GM12865 (cell line): Measurements from ENCODE around the gene TAF4B.

Experiments used
- DNase-seq: peaks from one replicate; pipeline ENCODE4 v3.0.0; 2010; ENCODE audit warnings: low read depth
- H3K4me3 ChIP-seq: 2 replicates; pipeline ENCODE4 v1.5.1; 2011; ENCODE audit warnings: mild to moderate bottlenecking, low read depth, low read length, control low read depth
- CTCF ChIP-seq: IDR thresholded peaks from 2 replicates; pipeline ENCODE4 v1.5.1; 2011; ENCODE audit warnings: low read length, control low read depth, low read depth, inconsistent platforms; ENCODE audit not compliant: insufficient read depth; ENCODE audit errors: missing control alignments

TAF4B gene

DNA sequence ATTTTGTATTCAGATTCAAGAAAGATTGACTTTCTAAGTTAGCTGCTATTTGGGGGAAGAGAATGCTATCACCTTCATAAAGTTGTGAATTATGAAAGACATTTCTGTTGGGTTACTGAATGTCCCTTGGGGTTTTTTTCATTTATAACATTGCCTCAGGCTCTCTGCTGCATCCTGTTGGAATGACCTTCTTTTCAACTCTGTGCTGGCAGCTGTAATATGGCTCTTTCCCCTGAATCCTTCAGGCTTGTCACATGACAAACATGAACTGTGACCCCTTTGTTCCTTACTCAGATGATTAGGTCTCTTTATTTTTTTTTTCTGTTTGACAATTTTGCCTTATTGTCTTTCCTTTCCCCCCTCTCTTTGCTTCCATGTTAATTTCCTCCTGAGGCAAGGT is 159.8 kb downstream of the TAF4B start:
- no peak overlapping the region for H3K4me3 ChIP-seq
- no peak for TF ChIP-seq CTCF
- DNase-seq = no peak

DNA sequence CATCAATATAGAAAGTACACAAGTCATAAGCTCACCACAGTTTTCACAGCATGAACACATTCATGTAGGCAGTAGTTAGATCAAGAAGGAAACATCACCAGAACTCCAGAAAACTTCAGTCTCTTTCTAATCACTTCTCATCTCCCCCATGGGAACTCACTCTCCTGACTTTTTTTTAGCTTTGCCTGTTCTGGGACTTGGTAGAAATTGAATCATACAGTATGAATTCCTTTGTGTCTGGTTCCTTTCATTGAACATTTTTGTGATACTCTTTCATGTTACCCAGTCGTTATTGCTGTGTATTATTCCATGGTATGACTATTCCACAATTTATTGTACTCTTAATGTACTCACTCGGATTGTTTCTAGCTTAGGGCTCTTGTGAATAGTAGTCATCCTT is 160.2 kb downstream of the TAF4B start:
- no peak for TF ChIP-seq CTCF
- no peak overlapping the region for H3K4me3 ChIP-seq
- DNase-seq = no peak

DNA sequence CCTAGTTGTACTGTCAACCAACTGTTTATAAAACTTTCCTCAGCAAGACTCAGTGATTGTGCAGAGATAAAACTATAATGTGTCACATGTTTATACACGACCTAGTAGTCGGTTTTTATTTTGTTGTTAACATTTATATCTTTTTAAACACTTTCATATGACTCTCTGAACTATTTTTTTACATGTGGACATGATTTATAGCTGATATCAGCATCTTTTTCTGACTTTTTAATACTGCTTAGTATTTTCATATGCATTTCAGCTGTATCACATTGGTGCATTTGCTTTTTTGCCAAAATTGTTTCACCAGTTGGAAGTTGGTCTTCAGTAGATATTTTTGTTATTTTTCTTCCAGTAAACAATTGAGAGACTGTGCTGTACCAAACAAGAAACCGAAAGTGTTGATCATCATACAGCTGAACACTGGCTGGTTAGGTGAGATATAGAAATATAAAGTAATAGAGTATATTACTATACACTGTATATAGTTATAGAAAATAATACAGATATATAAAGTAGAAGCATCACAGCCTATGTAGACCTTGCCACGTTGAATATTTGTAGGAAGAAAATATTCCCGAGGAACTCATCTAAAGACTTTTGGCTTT is 167.9 kb downstream of the TAF4B start:
- H3K4me3 ChIP-seq = no peak overlapping the region
- TF ChIP-seq CTCF = no peak
- DNase-seq = no peak

DNA sequence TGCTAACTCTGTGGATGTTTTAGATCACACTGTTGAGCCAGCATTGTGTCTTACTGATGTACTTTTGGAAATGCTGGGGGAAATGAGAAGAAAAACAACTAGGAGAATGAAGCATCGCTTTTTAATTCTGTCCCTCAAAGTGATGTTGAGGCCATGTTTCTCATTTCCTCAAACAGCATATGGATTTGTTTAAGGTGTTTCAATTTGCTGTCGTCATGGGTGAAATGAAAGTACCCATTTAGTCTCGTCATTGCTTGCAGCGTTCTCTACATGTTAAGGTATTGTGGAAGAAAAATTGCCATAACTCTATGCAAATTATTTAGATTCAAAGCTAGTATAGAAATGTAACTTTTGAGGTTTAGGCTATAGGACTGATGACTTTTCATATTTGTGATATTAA is 170.8 kb downstream of the TAF4B start:
- peak; percentile 32 for DNase-seq
- no peak overlapping the region for H3K4me3 ChIP-seq
- TF ChIP-seq CTCF = no peak

DNA sequence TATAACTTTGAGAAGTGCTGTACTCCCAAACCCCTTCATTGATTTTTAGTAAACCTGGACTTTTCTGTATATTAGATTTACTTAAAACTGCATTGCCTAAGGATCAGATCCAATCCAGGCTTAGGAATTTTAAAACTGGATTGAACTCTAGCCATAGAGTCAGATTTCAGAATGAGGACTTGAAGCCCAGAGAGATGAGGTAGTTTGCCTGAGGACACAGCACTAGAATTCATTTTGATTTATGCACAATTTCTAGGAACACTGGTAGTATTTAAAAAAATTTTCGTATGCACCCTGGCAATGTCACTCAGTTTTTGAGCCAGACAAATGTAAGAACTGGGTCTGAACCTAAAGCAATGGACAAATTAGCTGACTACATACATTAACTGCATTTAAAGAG is 177.2 kb downstream of the TAF4B start:
- DNase-seq = no peak
- TF ChIP-seq CTCF = no peak
- no peak overlapping the region for H3K4me3 ChIP-seq

DNA sequence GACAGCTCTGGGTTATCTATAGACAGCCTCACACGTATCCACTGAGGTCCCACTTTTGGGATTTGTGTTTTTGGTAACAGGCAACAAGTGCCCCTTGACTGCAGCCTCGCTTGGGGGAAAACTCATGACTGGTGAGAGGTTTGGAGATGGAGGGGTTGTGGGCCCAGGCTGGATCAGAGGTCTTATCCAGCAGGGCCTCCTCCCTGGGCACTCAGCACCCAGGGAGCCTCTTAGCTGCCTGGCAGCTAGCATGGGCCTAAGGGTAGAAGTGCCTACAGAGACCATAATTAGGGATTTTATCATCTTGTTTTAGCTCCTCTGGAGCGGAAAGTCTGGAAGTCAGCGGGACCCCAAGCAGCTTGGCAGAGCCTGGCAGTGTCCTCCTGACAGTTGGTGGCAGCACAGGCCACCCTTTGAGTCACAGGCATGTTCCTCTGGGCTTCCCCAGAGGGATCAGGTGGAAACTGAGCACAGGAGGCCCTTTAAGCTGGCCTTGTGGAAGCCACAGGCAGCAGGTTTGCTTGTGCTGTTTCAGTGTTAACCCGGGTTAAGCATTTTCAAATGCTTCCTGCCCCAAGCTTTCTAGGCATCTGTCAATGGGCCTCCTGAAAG is 179.1 kb downstream of the TAF4B start:
- DNase-seq = peak; percentile 74
- H3K4me3 ChIP-seq = no peak overlapping the region
- peak; percentile 65 for TF ChIP-seq CTCF

DNA sequence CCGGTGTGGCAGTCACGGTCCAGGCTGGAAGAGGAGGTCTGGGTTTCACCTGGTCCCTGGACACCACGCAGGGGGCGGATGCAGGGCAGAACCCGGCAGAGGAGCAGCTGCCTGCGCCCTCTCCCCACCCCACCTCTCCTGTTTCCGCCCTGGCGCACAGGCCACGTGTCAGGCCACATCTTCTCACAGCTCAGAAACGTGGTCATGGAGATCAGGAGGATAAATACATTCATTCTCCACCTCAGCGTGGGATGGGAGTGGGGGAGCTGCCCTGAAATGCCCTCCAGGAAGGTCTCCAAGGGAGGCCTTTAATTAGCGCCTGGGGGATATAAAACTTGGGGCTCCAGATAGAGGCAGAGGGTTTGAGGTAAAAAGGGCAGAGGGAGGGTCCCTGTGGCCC is 180.1 kb downstream of the TAF4B start:
- no peak for DNase-seq
- H3K4me3 ChIP-seq = no peak overlapping the region
- no peak for TF ChIP-seq CTCF
